Measurements from ENCODE around the gene RAI1.
"Not testable (repeated sequence)": the region's sequence is repeated elsewhere in the genome, so short reads cannot be mapped to it uniquely, and the experiment has no call there.

Gene RAI1

GRCh38 chr17:17681187-17681743 lies at the start of gene RAI1:
Gene RAI1, plus strand, starts transcription at chr17:17681458. Its CDS starts 111,491 bp downstream, at chr17:17792949.
- DNase-seq = peak; percentile 73

- DNase-seq = not testable (repeated sequence)
Observed at GRCh38 chr17:17632690-17633089, 48.6 kb upstream of the RAI1 start.

- DNase-seq = no peak
Observed at GRCh38 chr17:17633310-17633709, 47.9 kb upstream of the RAI1 start.

- DNase-seq = no peak
Observed at GRCh38 chr17:17635126-17635525, 46.1 kb upstream of the RAI1 start.

GRCh38 chr17:17635537-17636271 lies 45.6 kb upstream of the RAI1 start:
- not testable (repeated sequence) for DNase-seq

GRCh38 chr17:17636272-17636885 lies 44.9 kb upstream of the RAI1 start:
- no peak for DNase-seq

GRCh38 chr17:17638467-17638866 lies 42.8 kb upstream of the RAI1 start:
- no peak for DNase-seq

GRCh38 chr17:17639661-17640270 lies 41.5 kb upstream of the RAI1 start:
- not testable (repeated sequence) for DNase-seq

- peak; percentile 72 for DNase-seq
Observed at GRCh38 chr17:17641621-17642409, 39.4 kb upstream of the RAI1 start.

GRCh38 chr17:17645148-17645547 lies 36.1 kb upstream of the RAI1 start:
- not testable (repeated sequence) for DNase-seq

GRCh38 chr17:17645961-17646360 lies 35.3 kb upstream of the RAI1 start:
- DNase-seq = no peak

- DNase-seq = no peak
Observed at GRCh38 chr17:17647524-17648178, 33.6 kb upstream of the RAI1 start.

GRCh38 chr17:17648762-17649161 lies 32.5 kb upstream of the RAI1 start:
- DNase-seq = no peak

- no peak for DNase-seq
Observed at GRCh38 chr17:17650959-17651358, 30.3 kb upstream of the RAI1 start.

- no peak for DNase-seq
Observed at GRCh38 chr17:17653343-17653742, 27.9 kb upstream of the RAI1 start.

- no peak for DNase-seq
Observed at GRCh38 chr17:17659340-17659739, 21.9 kb upstream of the RAI1 start.

GRCh38 chr17:17661134-17661533 lies 20.1 kb upstream of the RAI1 start:
- no peak for DNase-seq

GRCh38 chr17:17661834-17662385 lies 19.3 kb upstream of the RAI1 start:
- DNase-seq = no peak

- peak; percentile 21 for DNase-seq
Observed at GRCh38 chr17:17663160-17664063, 17.8 kb upstream of the RAI1 start.

GRCh38 chr17:17664064-17664452 lies 17.2 kb upstream of the RAI1 start:
- DNase-seq = no peak

- DNase-seq = no peak
Observed at GRCh38 chr17:17665255-17665654, 16.0 kb upstream of the RAI1 start.
